WTC11 (cell line): ENCODE data around the gene NRXN3.

Source experiments
- ATF1 ChIP-seq: sonication (generic); formaldehyde crosslinking; IDR thresholded peaks from 2 replicates; pipeline ENCODE4 v1.8.1; 2023; ENCODE audit warnings: mild to moderate bottlenecking, moderate library complexity, missing genetic modification reagents
- KAT7 ChIP-seq: sonication (generic); formaldehyde crosslinking; IDR thresholded peaks from 2 replicates; pipeline ENCODE4 v1.8.1; 2023; ENCODE audit warnings: missing genetic modification reagents, mild to moderate bottlenecking, borderline replicate concordance
- MYBL2 ChIP-seq: sonication (generic); formaldehyde crosslinking; IDR thresholded peaks from 2 replicates; pipeline ENCODE4 v1.8.1; 2023; ENCODE audit warnings: mild to moderate bottlenecking, moderate library complexity, missing genetic modification reagents
- NFYB ChIP-seq: sonication (generic); formaldehyde crosslinking; conservative IDR thresholded peaks from 2 replicates; pipeline ENCODE4 v1.8.0; 2022; ENCODE audit warnings: low read depth, missing genetic modification reagents
- SP1 ChIP-seq: sonication (generic); formaldehyde crosslinking; conservative IDR thresholded peaks from 2 replicates; pipeline ENCODE4 v1.8.1; 2022; ENCODE audit warnings: missing genetic modification reagents
- TP53 ChIP-seq: sonication (generic); formaldehyde crosslinking; IDR thresholded peaks from 2 replicates; pipeline ENCODE4 v1.8.1; 2023; ENCODE audit warnings: mild to moderate bottlenecking, missing genetic modification reagents
- TF ChIP-seq, protein P1 (sequence below): sonication (generic); formaldehyde crosslinking; conservative IDR thresholded peaks from 2 replicates; pipeline ENCODE4 v1.8.1; 2023; ENCODE audit warnings: mild to moderate bottlenecking, low read depth, missing genetic modification reagents, moderate library complexity
- TF ChIP-seq, protein P2 (sequence below): fragments of 200-600 bp; IDR thresholded peaks from 2 replicates; pipeline ENCODE4 v1.8.0; 2022; ENCODE audit warnings: antibody characterized with exemption
- TF ChIP-seq, protein P3 (sequence below): sonication (generic); formaldehyde crosslinking; IDR thresholded peaks from 2 replicates; pipeline ENCODE4 v1.8.0; 2022; ENCODE audit warnings: mild to moderate bottlenecking, missing genetic modification reagents
- TF ChIP-seq, protein P4 (sequence below): fragments of 250-450 bp; sonication (Bioruptor Pico); IDR thresholded peaks from 2 replicates; pipeline ENCODE4 v2.1.2; 2022; ENCODE audit warnings: mild to moderate bottlenecking, moderate library complexity

DNA sequence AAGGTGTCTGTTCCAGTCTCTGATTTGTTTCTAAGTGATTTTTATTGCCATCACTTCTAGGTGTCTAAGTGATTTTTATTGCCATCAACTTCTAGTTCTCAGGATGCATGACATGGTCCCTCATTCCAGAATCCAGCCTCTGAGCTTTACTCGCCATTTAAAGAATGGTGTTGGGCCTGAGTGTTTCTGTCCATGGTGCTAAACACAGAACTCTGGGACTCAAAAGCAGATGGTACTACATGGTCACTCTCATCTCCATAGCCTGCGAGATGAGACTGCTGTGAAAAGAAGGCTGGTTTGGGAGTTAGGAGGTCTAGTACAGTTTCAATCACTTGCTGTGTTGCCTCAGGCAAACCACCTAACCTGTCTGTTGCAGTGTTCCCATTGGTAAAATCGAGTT is 276.6 kb downstream of the NRXN3 start:
- TF ChIP-seq, protein P1, sequence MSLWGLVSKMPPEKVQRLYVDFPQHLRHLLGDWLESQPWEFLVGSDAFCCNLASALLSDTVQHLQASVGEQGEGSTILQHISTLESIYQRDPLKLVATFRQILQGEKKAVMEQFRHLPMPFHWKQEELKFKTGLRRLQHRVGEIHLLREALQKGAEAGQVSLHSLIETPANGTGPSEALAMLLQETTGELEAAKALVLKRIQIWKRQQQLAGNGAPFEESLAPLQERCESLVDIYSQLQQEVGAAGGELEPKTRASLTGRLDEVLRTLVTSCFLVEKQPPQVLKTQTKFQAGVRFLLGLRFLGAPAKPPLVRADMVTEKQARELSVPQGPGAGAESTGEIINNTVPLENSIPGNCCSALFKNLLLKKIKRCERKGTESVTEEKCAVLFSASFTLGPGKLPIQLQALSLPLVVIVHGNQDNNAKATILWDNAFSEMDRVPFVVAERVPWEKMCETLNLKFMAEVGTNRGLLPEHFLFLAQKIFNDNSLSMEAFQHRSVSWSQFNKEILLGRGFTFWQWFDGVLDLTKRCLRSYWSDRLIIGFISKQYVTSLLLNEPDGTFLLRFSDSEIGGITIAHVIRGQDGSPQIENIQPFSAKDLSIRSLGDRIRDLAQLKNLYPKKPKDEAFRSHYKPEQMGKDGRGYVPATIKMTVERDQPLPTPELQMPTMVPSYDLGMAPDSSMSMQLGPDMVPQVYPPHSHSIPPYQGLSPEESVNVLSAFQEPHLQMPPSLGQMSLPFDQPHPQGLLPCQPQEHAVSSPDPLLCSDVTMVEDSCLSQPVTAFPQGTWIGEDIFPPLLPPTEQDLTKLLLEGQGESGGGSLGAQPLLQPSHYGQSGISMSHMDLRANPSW (CRISPR knock-in tag), result no peak
- no peak for TF ChIP-seq KAT7 (CRISPR knock-in tag)
- TF ChIP-seq, protein P2, sequence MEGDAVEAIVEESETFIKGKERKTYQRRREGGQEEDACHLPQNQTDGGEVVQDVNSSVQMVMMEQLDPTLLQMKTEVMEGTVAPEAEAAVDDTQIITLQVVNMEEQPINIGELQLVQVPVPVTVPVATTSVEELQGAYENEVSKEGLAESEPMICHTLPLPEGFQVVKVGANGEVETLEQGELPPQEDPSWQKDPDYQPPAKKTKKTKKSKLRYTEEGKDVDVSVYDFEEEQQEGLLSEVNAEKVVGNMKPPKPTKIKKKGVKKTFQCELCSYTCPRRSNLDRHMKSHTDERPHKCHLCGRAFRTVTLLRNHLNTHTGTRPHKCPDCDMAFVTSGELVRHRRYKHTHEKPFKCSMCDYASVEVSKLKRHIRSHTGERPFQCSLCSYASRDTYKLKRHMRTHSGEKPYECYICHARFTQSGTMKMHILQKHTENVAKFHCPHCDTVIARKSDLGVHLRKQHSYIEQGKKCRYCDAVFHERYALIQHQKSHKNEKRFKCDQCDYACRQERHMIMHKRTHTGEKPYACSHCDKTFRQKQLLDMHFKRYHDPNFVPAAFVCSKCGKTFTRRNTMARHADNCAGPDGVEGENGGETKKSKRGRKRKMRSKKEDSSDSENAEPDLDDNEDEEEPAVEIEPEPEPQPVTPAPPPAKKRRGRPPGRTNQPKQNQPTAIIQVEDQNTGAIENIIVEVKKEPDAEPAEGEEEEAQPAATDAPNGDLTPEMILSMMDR, result no peak
- no peak for TF ChIP-seq SP1 (CRISPR knock-in tag)
- TF ChIP-seq, protein P3, sequence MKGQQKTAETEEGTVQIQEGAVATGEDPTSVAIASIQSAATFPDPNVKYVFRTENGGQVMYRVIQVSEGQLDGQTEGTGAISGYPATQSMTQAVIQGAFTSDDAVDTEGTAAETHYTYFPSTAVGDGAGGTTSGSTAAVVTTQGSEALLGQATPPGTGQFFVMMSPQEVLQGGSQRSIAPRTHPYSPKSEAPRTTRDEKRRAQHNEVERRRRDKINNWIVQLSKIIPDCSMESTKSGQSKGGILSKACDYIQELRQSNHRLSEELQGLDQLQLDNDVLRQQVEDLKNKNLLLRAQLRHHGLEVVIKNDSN, result no peak
- no peak for TF ChIP-seq MYBL2 (CRISPR knock-in tag)
- no peak for TF ChIP-seq ATF1
- no peak for TF ChIP-seq NFYB (CRISPR knock-in tag)
- no peak for TF ChIP-seq TP53
- TF ChIP-seq, protein P4, sequence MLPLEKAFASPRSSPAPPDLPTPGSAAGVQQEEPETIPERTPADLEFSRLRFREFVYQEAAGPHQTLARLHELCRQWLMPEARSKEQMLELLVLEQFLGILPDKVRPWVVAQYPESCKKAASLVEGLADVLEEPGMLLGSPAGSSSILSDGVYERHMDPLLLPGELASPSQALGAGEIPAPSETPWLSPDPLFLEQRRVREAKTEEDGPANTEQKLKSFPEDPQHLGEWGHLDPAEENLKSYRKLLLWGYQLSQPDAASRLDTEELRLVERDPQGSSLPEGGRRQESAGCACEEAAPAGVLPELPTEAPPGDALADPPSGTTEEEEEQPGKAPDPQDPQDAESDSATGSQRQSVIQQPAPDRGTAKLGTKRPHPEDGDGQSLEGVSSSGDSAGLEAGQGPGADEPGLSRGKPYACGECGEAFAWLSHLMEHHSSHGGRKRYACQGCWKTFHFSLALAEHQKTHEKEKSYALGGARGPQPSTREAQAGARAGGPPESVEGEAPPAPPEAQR, result no peak
